Parathyroid adenoma (tissue), 2 donors: ENCODE data around the gene WBP11.

ENCODE experiments used
- H2AFZ ChIP-seq: fragments of 300-600 bp; sonication (generic); one replicate; pipeline ENCODE4 v1.7.0; 2017; ENCODE audit warnings: antibody characterized with exemption, mild to moderate bottlenecking
- H3K27ac ChIP-seq: fragments of 300-600 bp; sonication (generic); one replicate; pipeline ENCODE4 v1.7.0; 2017
- H3K27me3 ChIP-seq: fragments of 300-600 bp; sonication (generic); one replicate; pipeline ENCODE4 v1.7.0; 2017; ENCODE audit warnings: low read length; ENCODE audit not compliant: control insufficient read depth, insufficient read depth
- H3K36me3 ChIP-seq: fragments of 300-600 bp; sonication (generic); one replicate; pipeline ENCODE4 v1.7.0; 2017; ENCODE audit warnings: low read length; ENCODE audit not compliant: control insufficient read depth, insufficient read depth
- H3K4me1 ChIP-seq: fragments of 300-600 bp; sonication (generic); one replicate; pipeline ENCODE4 v1.7.0; 2017; ENCODE audit warnings: control low read depth
- H3K4me2 ChIP-seq: fragments of 300-600 bp; sonication (generic); one replicate; pipeline ENCODE4 v1.7.0; 2017; ENCODE audit warnings: low read length
- H3K4me3 ChIP-seq: fragments of 300-600 bp; sonication (generic); one replicate; pipeline ENCODE4 v1.7.0; 2017; ENCODE audit warnings: low read depth, low read length
- H3K79me2 ChIP-seq: fragments of 300-600 bp; sonication (generic); one replicate; pipeline ENCODE4 v1.7.0; 2017; ENCODE audit warnings: control low read depth
- H3K9ac ChIP-seq: fragments of 300-600 bp; sonication (generic); one replicate; pipeline ENCODE4 v1.7.0; 2017; ENCODE audit warnings: mild to moderate bottlenecking
- H3K9me3 ChIP-seq: fragments of 300-600 bp; sonication (generic); one replicate; pipeline ENCODE4 v1.7.0; 2017; ENCODE audit warnings: low read length; ENCODE audit not compliant: control insufficient read depth
- TF ChIP-seq, protein P1 (sequence below): fragments of 300-600 bp; sonication (generic); IDR thresholded peaks from one replicate; pipeline ENCODE4 v1.7.0; 2017; ENCODE audit warnings: antibody characterized with exemption, mild to moderate bottlenecking
- donor health status: primary hyperparathyroidism.

The WBP11 gene

DNA sequence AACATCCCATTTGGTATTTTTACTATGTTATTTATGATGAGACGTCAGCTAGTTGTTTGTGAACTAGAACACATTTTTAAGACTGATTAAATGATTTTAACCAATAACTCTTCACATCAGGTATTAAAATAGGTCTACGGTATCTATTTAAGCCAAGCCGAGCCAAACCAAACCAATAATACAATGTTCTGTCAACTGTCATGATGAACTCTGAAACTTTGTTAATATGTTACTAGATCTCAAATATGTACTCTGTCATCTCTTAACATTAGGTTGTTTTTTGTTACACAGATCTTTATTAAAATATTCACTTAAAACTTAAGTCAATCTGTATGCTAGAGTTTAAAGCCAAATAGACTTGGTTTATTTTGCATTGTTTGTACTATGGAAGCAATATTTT, 39.0 kb upstream of the WBP11 start:
- Histone ChIP-seq H3K27ac (peak overlapping the region; percentile 29), H3K9me3 (no peaks in the 10 kb centered on the region), H2AFZ (no peak overlapping the region), H3K4me2 (no peak overlapping the region), H3K79me2 (no peaks in the 10 kb centered on the region), H3K4me1 (no peaks in the 10 kb centered on the region), H3K27me3 (no peaks in the 10 kb centered on the region), H3K4me3 (no peak overlapping the region), H3K9ac (no peak overlapping the region), H3K36me3 (no peaks in the 10 kb centered on the region)
- TF ChIP-seq, protein P1, sequence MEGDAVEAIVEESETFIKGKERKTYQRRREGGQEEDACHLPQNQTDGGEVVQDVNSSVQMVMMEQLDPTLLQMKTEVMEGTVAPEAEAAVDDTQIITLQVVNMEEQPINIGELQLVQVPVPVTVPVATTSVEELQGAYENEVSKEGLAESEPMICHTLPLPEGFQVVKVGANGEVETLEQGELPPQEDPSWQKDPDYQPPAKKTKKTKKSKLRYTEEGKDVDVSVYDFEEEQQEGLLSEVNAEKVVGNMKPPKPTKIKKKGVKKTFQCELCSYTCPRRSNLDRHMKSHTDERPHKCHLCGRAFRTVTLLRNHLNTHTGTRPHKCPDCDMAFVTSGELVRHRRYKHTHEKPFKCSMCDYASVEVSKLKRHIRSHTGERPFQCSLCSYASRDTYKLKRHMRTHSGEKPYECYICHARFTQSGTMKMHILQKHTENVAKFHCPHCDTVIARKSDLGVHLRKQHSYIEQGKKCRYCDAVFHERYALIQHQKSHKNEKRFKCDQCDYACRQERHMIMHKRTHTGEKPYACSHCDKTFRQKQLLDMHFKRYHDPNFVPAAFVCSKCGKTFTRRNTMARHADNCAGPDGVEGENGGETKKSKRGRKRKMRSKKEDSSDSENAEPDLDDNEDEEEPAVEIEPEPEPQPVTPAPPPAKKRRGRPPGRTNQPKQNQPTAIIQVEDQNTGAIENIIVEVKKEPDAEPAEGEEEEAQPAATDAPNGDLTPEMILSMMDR: no peak

DNA sequence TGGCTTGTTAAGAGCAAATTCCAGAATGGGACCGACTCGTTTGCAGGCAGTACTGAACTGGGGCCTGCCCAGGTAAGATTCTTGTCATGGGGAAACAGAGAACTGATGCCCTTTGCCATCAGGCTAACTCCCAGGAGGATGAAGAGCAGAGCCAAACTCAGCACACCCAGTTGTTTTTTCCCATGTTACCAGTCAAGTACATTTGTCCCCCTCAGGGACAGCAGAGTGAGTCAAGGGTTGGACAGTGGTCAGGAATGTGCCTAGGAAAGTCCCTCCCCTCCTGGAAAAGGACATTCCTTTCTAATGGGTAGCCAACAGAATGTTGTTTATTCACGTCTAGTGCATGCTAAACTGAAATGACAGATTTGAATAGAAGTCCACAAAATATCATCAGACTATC, 38.5 kb upstream of the WBP11 start:
- peak overlapping the region; percentile 25 for H3K27ac ChIP-seq
- H3K9ac ChIP-seq: no peak overlapping the region

DNA sequence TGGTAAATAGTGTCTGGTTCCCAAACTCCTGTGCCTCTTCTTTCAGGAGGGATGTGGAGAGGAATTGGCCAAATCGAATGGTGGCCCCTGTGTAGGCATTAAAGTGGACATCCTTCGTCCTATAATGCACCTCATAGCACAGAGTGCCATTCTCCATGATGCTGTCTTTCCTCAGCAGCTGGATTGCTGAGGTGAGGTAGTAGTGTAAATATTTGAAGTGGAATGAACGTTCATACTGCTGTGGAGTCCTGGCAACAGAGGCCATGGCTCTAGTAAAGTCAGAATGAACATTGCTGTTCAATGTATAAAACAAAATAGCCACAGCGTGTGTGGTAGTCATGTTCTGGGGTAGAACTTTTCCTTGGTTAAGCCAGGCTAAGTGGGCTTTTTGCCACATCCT, 37.3 kb upstream of the WBP11 start:
- Histone ChIP-seq H3K4me3 (no peak overlapping the region), H2AFZ (no peak overlapping the region), H3K4me1 (no peaks in the 10 kb centered on the region), H3K4me2 (no peak overlapping the region), H3K79me2 (no peaks in the 10 kb centered on the region), H3K27me3 (no peaks in the 10 kb centered on the region), H3K36me3 (no peaks in the 10 kb centered on the region), H3K27ac (no peak overlapping the region), H3K9ac (no peak overlapping the region), H3K9me3 (no peaks in the 10 kb centered on the region)
- TF ChIP-seq, protein P1: no peak

More for the DNA sequence above, 38.5 kb upstream of the WBP11 start:
- no peak overlapping the region for H3K4me3 ChIP-seq
- H3K36me3 ChIP-seq: no peaks in the 10 kb centered on the region
- no peaks in the 10 kb centered on the region for H3K4me1 ChIP-seq
- no peaks in the 10 kb centered on the region for H3K79me2 ChIP-seq
- TF ChIP-seq, protein P1: no peak
- no peaks in the 10 kb centered on the region for H3K27me3 ChIP-seq
- no peaks in the 10 kb centered on the region for H3K9me3 ChIP-seq
- H2AFZ ChIP-seq: no peak overlapping the region
- no peak overlapping the region for H3K4me2 ChIP-seq

GRCh38 chr12:14839262-14839661, 36.0 kb upstream of the WBP11 start:
- no peaks in the 10 kb centered on the region for H3K27me3 ChIP-seq
- H3K9me3 ChIP-seq: no peaks in the 10 kb centered on the region
- no peak overlapping the region for H3K4me3 ChIP-seq
- no peak overlapping the region for H3K27ac ChIP-seq
- H3K9ac ChIP-seq: no peak overlapping the region
- H3K4me1 ChIP-seq: no peaks in the 10 kb centered on the region
- TF ChIP-seq, protein P1: no peak
- no peak overlapping the region for H2AFZ ChIP-seq
- no peak overlapping the region for H3K4me2 ChIP-seq
- H3K79me2 ChIP-seq: no peaks in the 10 kb centered on the region
- H3K36me3 ChIP-seq: no peaks in the 10 kb centered on the region

DNA sequence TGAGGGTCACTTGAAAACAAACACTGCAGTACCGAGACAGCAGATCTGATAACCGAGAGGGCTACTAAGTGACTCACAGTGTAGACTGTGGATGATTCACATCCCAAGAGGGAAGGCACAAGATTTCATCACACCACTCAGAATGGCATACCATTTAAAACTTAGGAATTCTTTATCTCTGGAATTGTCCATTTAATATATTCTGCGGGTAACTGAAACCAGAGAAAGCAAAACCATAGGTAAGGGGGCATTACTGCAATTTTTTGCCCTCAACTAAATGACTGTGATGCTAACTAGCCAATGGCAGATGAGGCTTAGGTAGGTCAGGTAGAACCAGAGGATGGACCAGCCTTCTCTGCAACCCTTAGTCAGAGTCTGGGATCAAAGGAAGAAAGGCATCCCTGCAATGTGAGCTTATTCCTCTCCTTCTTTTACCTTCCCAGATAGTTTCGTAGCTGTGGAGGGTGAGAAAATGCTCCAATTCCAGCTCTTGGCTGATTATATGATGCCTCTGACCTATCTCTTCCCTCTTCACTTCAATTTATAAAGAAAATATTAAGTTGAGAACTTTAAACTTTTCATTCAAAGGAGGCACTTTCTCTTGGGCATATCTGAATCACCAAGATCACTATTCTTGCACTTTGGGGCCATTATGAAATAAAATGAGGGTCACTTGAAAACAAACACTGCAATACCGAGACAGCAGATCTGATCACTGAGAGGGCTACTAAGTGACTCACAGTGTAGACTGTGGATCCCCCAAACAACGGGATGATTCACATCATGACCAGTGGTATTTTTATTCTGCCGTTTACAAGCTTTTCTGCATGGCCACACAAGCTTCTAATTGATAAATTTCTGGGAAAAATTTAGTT, 33.3 kb upstream of the WBP11 start:
- Histone ChIP-seq H3K9ac (no peak overlapping the region), H3K4me3 (no peak overlapping the region), H3K9me3 (no peaks in the 10 kb centered on the region), H3K4me1 (no peaks in the 10 kb centered on the region), H3K27ac (no peak overlapping the region), H3K36me3 (no peaks in the 10 kb centered on the region), H2AFZ (no peak overlapping the region), H3K79me2 (no peaks in the 10 kb centered on the region), H3K4me2 (no peak overlapping the region), H3K27me3 (no peaks in the 10 kb centered on the region)
- TF ChIP-seq, protein P1: no peak
